AG04449 (cell line): ENCODE measurements around the gene LAMA3.

Experiments
- CTCF ChIA-PET: fragments of 350-600 bp; formaldehyde crosslinking; extraction: SDS; loops from one replicate; lab custom pipeline; 2021; ENCODE audit warnings: antibody characterized with exemption; lab: Yijun Ruan, JAX
- POLR2A ChIA-PET: fragments of 400-600, 350-600 bp; formaldehyde crosslinking; extraction: SDS; loops from one replicate; lab custom pipeline; 2020; ENCODE audit warnings: antibody characterized with exemption, inconsistent platforms; lab: Yijun Ruan, JAX
- DNase-seq: peaks from one replicate; pipeline ENCODE4 v3.0.0-alpha.2; 2010; ENCODE audit warnings: low read depth, low spot score
- H3K4me3 ChIP-seq: 2 replicates; pipeline ENCODE4 v1.5.1; 2011; ENCODE audit warnings: low read depth, mild to moderate bottlenecking, control low read depth, low read length
- CTCF ChIP-seq: IDR thresholded peaks from one replicate; pipeline ENCODE4 v1.5.1; 2011; ENCODE audit warnings: mild to moderate bottlenecking, moderate library complexity, low read length, control low read depth, inconsistent platforms; ENCODE audit not compliant: insufficient read depth; ENCODE audit errors: missing control alignments

LAMA3 gene

GRCh38 chr18:23876921-23877320 is 187.7 kb downstream of the LAMA3 start:
- ChIA-PET CTCF (no interaction called here), POLR2A (no interaction called here)
- no peak for DNase-seq
- no peak overlapping the region for H3K4me3 ChIP-seq
- no peak for TF ChIP-seq CTCF

- ChIA-PET CTCF (interaction anchor here (1.0 kb wide), 1 partner anchor 41 kb away, joined by 5 read pairs; no protein-coding TSS in a partner anchor), POLR2A (no interaction called here)
- TF ChIP-seq CTCF = no peak
- no peak overlapping the region for H3K4me3 ChIP-seq
- no peak for DNase-seq
Observed at GRCh38 chr18:23877371-23877770, 188.1 kb downstream of the LAMA3 start.

GRCh38 chr18:23878336-23878900 is 189.2 kb downstream of the LAMA3 start:
- POLR2A ChIA-PET = no interaction called here
- DNase-seq = no peak
- no peak overlapping the region for H3K4me3 ChIP-seq
- CTCF ChIA-PET = interaction anchor here (1.0 kb wide), 1 partner anchor 40 kb away, joined by 5 read pairs; no protein-coding TSS in a partner anchor
- no peak for TF ChIP-seq CTCF

GRCh38 chr18:23879126-23879525 is 189.9 kb downstream of the LAMA3 start:
- no peak for TF ChIP-seq CTCF
- no peak for DNase-seq
- ChIA-PET CTCF (interaction anchor here (0.8 kb wide), 1 partner anchor 29 kb away, joined by 3 read pairs; no protein-coding TSS in a partner anchor), POLR2A (no interaction called here)
- H3K4me3 ChIP-seq = no peak overlapping the region

GRCh38 chr18:23879544-23879943 is 190.3 kb downstream of the LAMA3 start:
- ChIA-PET CTCF (interaction anchor here (0.8 to 2.9 kb wide), 2 partner anchors 29 to 39 kb away, joined by 3 to 14 read pairs; no protein-coding TSS in a partner anchor), POLR2A (no interaction called here)
- TF ChIP-seq CTCF = no peak
- H3K4me3 ChIP-seq = no peak overlapping the region
- no peak for DNase-seq

- CTCF ChIA-PET = interaction anchor here (0.8 to 2.9 kb wide), 2 partner anchors 29 to 39 kb away, joined by 3 to 14 read pairs; no protein-coding TSS in a partner anchor
- POLR2A ChIA-PET = no interaction called here
- DNase-seq = no peak
- no peak overlapping the region for H3K4me3 ChIP-seq
- TF ChIP-seq CTCF = no peak
Observed at GRCh38 chr18:23879966-23880565, 190.8 kb downstream of the LAMA3 start.
